ENCODE data around the gene HNRNPA3.
"Not testable (repeated sequence)": the region's sequence is repeated elsewhere in the genome, so short reads cannot be mapped to it uniquely, and the experiment has no call there.

DNA sequence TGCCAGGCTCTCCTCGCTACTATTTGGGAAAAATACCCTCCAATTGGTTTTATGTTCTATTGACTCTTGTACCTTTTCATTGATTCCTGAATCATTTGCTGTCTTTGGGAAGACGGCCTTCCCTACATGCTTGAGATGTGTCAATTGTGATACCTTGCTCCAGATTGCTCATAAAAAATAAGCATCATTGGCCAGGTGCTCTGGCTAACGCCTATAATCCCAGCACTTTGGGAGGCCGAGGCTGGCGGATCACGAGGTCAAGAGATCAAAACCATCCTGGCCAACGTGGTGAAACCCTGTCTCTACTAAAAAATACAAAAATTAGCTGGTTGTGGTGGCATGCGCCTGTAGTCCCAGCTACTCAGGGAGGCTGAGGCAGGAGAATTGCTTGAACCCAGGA, 54.4 kb downstream of the HNRNPA3 start:
- not testable (repeated sequence) for TF ChIP-seq ZNF654 (tag by site-specific recombination; IDR thresholded peaks at IDR 0.05; ENCODE audit: low read depth); ZBTB8A (tag by site-specific recombination; IDR thresholded peaks at IDR 0.05); REPIN1 (tag by site-specific recombination; IDR thresholded peaks at IDR 0.05; ENCODE audit: low read depth); IKZF3 (tag by site-specific recombination; IDR thresholded peaks at IDR 0.05)
- TF ChIP-seq, protein P1, sequence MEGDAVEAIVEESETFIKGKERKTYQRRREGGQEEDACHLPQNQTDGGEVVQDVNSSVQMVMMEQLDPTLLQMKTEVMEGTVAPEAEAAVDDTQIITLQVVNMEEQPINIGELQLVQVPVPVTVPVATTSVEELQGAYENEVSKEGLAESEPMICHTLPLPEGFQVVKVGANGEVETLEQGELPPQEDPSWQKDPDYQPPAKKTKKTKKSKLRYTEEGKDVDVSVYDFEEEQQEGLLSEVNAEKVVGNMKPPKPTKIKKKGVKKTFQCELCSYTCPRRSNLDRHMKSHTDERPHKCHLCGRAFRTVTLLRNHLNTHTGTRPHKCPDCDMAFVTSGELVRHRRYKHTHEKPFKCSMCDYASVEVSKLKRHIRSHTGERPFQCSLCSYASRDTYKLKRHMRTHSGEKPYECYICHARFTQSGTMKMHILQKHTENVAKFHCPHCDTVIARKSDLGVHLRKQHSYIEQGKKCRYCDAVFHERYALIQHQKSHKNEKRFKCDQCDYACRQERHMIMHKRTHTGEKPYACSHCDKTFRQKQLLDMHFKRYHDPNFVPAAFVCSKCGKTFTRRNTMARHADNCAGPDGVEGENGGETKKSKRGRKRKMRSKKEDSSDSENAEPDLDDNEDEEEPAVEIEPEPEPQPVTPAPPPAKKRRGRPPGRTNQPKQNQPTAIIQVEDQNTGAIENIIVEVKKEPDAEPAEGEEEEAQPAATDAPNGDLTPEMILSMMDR (tag by site-specific recombination; IDR thresholded peaks at IDR 0.05), result not testable (repeated sequence)
- TF ChIP-seq, protein P2, sequence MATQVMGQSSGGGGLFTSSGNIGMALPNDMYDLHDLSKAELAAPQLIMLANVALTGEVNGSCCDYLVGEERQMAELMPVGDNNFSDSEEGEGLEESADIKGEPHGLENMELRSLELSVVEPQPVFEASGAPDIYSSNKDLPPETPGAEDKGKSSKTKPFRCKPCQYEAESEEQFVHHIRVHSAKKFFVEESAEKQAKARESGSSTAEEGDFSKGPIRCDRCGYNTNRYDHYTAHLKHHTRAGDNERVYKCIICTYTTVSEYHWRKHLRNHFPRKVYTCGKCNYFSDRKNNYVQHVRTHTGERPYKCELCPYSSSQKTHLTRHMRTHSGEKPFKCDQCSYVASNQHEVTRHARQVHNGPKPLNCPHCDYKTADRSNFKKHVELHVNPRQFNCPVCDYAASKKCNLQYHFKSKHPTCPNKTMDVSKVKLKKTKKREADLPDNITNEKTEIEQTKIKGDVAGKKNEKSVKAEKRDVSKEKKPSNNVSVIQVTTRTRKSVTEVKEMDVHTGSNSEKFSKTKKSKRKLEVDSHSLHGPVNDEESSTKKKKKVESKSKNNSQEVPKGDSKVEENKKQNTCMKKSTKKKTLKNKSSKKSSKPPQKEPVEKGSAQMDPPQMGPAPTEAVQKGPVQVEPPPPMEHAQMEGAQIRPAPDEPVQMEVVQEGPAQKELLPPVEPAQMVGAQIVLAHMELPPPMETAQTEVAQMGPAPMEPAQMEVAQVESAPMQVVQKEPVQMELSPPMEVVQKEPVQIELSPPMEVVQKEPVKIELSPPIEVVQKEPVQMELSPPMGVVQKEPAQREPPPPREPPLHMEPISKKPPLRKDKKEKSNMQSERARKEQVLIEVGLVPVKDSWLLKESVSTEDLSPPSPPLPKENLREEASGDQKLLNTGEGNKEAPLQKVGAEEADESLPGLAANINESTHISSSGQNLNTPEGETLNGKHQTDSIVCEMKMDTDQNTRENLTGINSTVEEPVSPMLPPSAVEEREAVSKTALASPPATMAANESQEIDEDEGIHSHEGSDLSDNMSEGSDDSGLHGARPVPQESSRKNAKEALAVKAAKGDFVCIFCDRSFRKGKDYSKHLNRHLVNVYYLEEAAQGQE (tag by site-specific recombination; IDR thresholded peaks at IDR 0.05), result not testable (repeated sequence)
- TF ChIP-seq, protein P3, sequence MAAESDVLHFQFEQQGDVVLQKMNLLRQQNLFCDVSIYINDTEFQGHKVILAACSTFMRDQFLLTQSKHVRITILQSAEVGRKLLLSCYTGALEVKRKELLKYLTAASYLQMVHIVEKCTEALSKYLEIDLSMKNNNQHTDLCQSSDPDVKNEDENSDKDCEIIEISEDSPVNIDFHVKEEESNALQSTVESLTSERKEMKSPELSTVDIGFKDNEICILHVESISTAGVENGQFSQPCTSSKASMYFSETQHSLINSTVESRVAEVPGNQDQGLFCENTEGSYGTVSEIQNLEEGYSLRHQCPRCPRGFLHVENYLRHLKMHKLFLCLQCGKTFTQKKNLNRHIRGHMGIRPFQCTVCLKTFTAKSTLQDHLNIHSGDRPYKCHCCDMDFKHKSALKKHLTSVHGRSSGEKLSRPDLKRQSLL (tag by site-specific recombination; IDR thresholded peaks at IDR 0.05), result not testable (repeated sequence)
